Stimulated activated CD4-positive, alpha-beta T cell treated with anti-CD3 and anti-CD28 coated beads, Interleukin-1b, Interleukin-23, amount 100 ng/mL, for 1 hour (primary cell): ENCODE data around the gene SLC35B2.

ENCODE experiments used
- DNase-seq, 2 donors: peaks; one replicate each; pipeline ENCODE4 v3.0.0-alpha.2; 2020; ENCODE audit warnings: low read depth in 2 of 2

SLC35B2 gene

DNA sequence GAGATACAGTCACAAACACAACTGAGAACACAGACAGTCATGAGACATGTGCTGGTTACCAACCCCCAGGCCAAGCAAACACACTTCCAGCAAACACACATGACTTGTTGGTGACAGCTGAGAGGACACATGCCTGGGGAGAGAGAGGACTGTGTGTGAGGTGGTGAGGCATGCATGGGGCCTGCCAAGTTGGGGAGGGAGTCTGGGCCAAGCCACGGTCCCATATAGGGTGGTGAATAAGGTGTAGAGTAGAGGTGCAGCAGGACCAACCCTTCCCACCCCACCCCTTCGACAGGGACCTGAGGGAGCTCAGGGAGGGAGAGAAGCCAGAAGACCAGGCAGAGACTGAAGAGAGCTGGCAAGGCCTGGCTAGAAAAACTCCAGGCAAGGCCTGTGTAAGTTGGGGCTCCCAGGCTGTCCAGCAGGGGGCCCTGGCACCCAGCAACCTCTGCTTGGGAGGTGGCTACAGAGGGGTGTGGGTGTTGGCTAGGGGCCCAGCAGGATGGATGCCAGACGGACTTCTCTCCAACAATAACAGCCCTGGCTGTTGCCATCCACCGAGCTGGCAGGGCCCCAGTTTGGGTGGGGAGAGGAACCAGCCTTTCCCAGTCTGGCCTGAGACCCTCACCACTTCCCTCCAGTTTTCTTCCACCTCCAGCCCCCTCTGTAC, 35.9 kb downstream of the SLC35B2 start:
- peak; percentile 40 to 46 for DNase-seq

GRCh38 chr6:44220913-44221290, 36.4 kb downstream of the SLC35B2 start:
- no peak for DNase-seq

- no peak for DNase-seq
Observed at GRCh38 chr6:44219815-44220784, 37.2 kb downstream of the SLC35B2 start.

- DNase-seq, result no peak
Observed at GRCh38 chr6:44219053-44219814, 38.1 kb downstream of the SLC35B2 start.

- no peak for DNase-seq
Observed at GRCh38 chr6:44217332-44218143, 39.8 kb downstream of the SLC35B2 start.

GRCh38 chr6:44216677-44217331, 40.5 kb downstream of the SLC35B2 start, which contains the start of gene MYMX:
MYMX (plus strand) TSS chr6:44216926; CDS start chr6:44217472, 546 bp downstream.
- no peak for DNase-seq

DNA sequence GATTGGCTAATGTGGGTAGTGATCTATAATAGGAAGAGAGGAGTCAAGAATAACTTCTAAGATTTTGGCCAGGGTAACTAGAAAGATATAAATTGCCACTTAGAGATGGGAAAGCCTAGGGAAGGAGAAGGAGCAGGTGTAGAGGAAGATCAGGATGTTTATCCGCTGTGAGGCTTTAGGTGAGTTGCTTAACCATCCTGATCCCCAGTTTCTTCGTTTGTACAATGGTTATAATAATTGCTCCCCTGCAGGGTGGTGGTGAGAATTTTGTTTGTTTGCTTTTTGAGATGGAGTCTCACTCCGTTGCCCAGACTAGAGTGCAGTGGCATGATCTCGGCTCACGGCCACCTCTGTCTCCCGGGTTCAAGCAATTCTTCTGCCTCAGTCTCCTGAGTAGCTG, 43.0 kb downstream of the SLC35B2 start:
- DNase-seq, result no peak

DNA sequence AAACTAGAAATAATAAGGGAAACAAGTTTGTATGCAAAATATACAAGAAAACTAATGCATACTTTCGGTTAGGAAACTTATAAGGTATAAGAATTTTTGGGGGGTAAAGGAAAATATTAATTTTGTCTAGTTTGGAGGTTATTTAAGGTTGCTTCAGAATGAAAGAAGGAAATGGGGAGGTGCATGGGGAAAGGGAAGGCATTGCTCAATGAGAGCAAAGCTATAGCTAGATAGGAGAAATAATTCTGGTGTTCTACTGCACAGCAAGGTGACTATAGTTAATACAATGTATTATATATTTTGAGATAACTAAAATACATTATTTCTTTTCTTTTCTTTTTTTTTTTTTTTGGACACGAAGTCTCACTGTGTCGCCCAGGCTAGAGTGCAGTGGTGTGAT, 46.0 kb downstream of the SLC35B2 start:
- no peak for DNase-seq

GRCh38 chr6:44207966-44208365, 49.4 kb downstream of the SLC35B2 start:
- DNase-seq, result no peak
